Neuronal stem cell (in vitro differentiated cells): Measurements from ENCODE around the gene WDR12.
A peak's percentile ranks its signal among the peaks of the same experiment; 100 is the strongest.
"Not testable (repeated sequence)": the region's sequence is repeated elsewhere in the genome, so short reads cannot be mapped to it uniquely, and the experiment has no call there.

Source experiments
- DNase-seq: peaks from one replicate; pipeline ENCODE4 v3.0.0-alpha.2; 2013; ENCODE audit warnings: low spot score
- H2AFZ ChIP-seq: one replicate; pipeline ENCODE4 v1.6.1; 2013; ENCODE audit warnings: mild to moderate bottlenecking, low read length, inconsistent platforms
- H2AK5ac ChIP-seq: 2 replicates; pipeline ENCODE4 v1.6.1; 2013; ENCODE audit warnings: low read depth, mild to moderate bottlenecking, inconsistent platforms, low read length, moderate library complexity, mixed read lengths
- H2BK120ac ChIP-seq: 2 replicates; pipeline ENCODE4 v1.6.1; 2013; ENCODE audit warnings: low read depth, mild to moderate bottlenecking, inconsistent platforms, low read length, moderate library complexity, mixed read lengths
- H2BK12ac ChIP-seq: one replicate; pipeline ENCODE4 v1.6.1; 2013; ENCODE audit warnings: low read length, inconsistent platforms
- H2BK15ac ChIP-seq: 2 replicates; pipeline ENCODE4 v1.6.1; 2013; ENCODE audit warnings: mild to moderate bottlenecking, low read length, inconsistent platforms, mixed read lengths
- H2BK5ac ChIP-seq: one replicate; pipeline ENCODE4 v1.6.1; 2013; ENCODE audit warnings: inconsistent platforms, mild to moderate bottlenecking, low read length, moderate library complexity
- H3K14ac ChIP-seq: one replicate; pipeline ENCODE4 v1.6.1; 2013; ENCODE audit warnings: low read length, inconsistent platforms
- H3K18ac ChIP-seq: 2 replicates; pipeline ENCODE4 v1.6.1; 2013; ENCODE audit warnings: low read length, inconsistent platforms
- H3K23ac ChIP-seq: 2 replicates; pipeline ENCODE4 v1.6.1; 2013; ENCODE audit warnings: low read depth, mild to moderate bottlenecking, mixed read lengths, low read length, inconsistent platforms; ENCODE audit not compliant: poor library complexity
- H3K27ac ChIP-seq: replicated peaks from 3 replicates; pipeline ENCODE4 v1.5.1; 2013; ENCODE audit warnings: low read length, inconsistent platforms
- H3K27me3 ChIP-seq, 3 experiments: 2 replicates each; pipeline ENCODE4 v1.6.1; 2013; ENCODE audit warnings: low read length in 3 of 3, mild to moderate bottlenecking in 2 of 3, inconsistent platforms in 1 of 3, low read depth in 1 of 3, mixed read lengths in 1 of 3, moderate library complexity in 1 of 3; ENCODE audit not compliant: control insufficient read depth in 3 of 3, insufficient read depth in 3 of 3
- H3K36me3 ChIP-seq, 2 donors: replicated peaks in 1 of 2; 2 replicates each; pipeline ENCODE4 v1.6.1; 2013; ENCODE audit warnings: low read length in 2 of 2; ENCODE audit not compliant: control insufficient read depth in 2 of 2, insufficient read depth in 2 of 2
- H3K4ac ChIP-seq: 2 replicates; pipeline ENCODE4 v1.6.1; 2013; ENCODE audit warnings: inconsistent platforms, mild to moderate bottlenecking, low read length, moderate library complexity
- H3K4me1 ChIP-seq, 2 donors: 1 replicate in 1 of 2; 2 replicates in 1 of 2; pipeline ENCODE4 v1.6.1; 2013; ENCODE audit warnings: low read length in 2 of 2, low read depth in 1 of 2; ENCODE audit not compliant: control insufficient read depth in 2 of 2, insufficient read depth in 1 of 2
- H3K4me2 ChIP-seq: one replicate; pipeline ENCODE4 v1.6.1; 2013; ENCODE audit warnings: mild to moderate bottlenecking, low read length, inconsistent platforms; ENCODE audit not compliant: insufficient read depth, poor library complexity, severe bottlenecking
- H3K4me3 ChIP-seq, 2 donors: 2 replicates each; pipeline ENCODE4 v1.5.1; 2013; ENCODE audit warnings: low read length in 2 of 2, mild to moderate bottlenecking in 2 of 2, inconsistent platforms in 1 of 2, moderate library complexity in 1 of 2
- H3K79me1 ChIP-seq: one replicate; pipeline ENCODE4 v1.6.1; 2013; ENCODE audit warnings: low read depth, mild to moderate bottlenecking, inconsistent platforms, low read length, moderate library complexity
- H3K9ac ChIP-seq: one replicate; pipeline ENCODE4 v1.6.1; 2013; ENCODE audit warnings: mild to moderate bottlenecking, low read depth, low read length, inconsistent platforms; ENCODE audit not compliant: poor library complexity
- H3K9me3 ChIP-seq, 2 donors: replicated peaks in 1 of 2; 2 replicates each; pipeline versions ENCODE3 to v1.6.1; 2013; ENCODE audit warnings: low read length in 2 of 2, mild to moderate bottlenecking in 2 of 2, inconsistent platforms in 1 of 2, low read depth in 1 of 2, mixed read lengths in 1 of 2, moderate library complexity in 1 of 2; ENCODE audit not compliant: control insufficient read depth in 2 of 2, insufficient read depth in 1 of 2
- H4K8ac ChIP-seq: one replicate; pipeline ENCODE4 v1.6.1; 2013; ENCODE audit warnings: low read depth, mild to moderate bottlenecking, inconsistent platforms, low read length, moderate library complexity
- H4K91ac ChIP-seq: one replicate; pipeline ENCODE4 v1.6.1; 2013; ENCODE audit warnings: low read length, low read depth, mild to moderate bottlenecking, inconsistent platforms; ENCODE audit not compliant: poor library complexity
- WGBS, 2 donors: extraction: QIAGEN DNeasy Blood & Tissue Kit; methylation state at CpG; one replicate each; pipeline ENCODE4 v1.1.7; 2013; ENCODE audit warnings: missing lambda C conversion rate in 2 of 2, mixed read lengths in 1 of 2; ENCODE audit not compliant: insufficient read length in 2 of 2, insufficient replicate concordance in 1 of 2; ENCODE audit errors: extremely low coverage in 2 of 2; 5-methylcytosine and 5-hydroxymethylcytosine counted together

WDR12 gene

GRCh38 chr2:202932425-202933138 lies 21.1 kb upstream of the WDR12 start:
- H2BK5ac ChIP-seq, result no peak overlapping the region
- peak overlapping the region; percentile 23 for H4K8ac ChIP-seq
- no peak overlapping the region for H2BK12ac ChIP-seq
- no peaks in the 10 kb centered on the region for H3K79me1 ChIP-seq
- H3K27me3 ChIP-seq, result no peaks in the 10 kb centered on the region
- no peak overlapping the region for H3K4ac ChIP-seq
- H3K4me2 ChIP-seq, result no peak overlapping the region
- no peak overlapping the region for H3K14ac ChIP-seq
- H2BK15ac ChIP-seq, result no peak overlapping the region
- H3K4me1 ChIP-seq, result no peaks in the 10 kb centered on the region
- H2AK5ac ChIP-seq, result no peak overlapping the region
- H3K36me3 ChIP-seq, result peaks cover 2 to 18% of the 10 kb centered on the region in 2 donors
- H3K27ac ChIP-seq, result no peak overlapping the region
- DNase-seq, result no peak
- H4K91ac ChIP-seq, result no peak overlapping the region
- H2BK120ac ChIP-seq, result no peak overlapping the region
- WGBS, 2 donors, result no CpG with 5 or more reads among the region's 3 CpGs
- H3K4me3 ChIP-seq, result no peak overlapping the region
- H2AFZ ChIP-seq, result no peak overlapping the region
- no peaks in the 10 kb centered on the region for H3K9me3 ChIP-seq
- H3K23ac ChIP-seq, result no peak overlapping the region
- H3K9ac ChIP-seq, result peak overlapping the region; percentile 30
- H3K18ac ChIP-seq, result no peak overlapping the region

- Histone ChIP-seq H2BK5ac (no peak overlapping the region), H3K9ac (no peak overlapping the region), H3K14ac (no peak overlapping the region), H4K8ac (no peak overlapping the region), H2AFZ (no peak overlapping the region), H3K27me3 (no peaks in the 10 kb centered on the region), H4K91ac (no peak overlapping the region), H3K4me3 (no peak overlapping the region), H3K36me3 (peaks cover 2 to 18% of the 10 kb centered on the region in 2 donors), H2BK12ac (no peak overlapping the region), H3K27ac (no peak overlapping the region), H3K4me2 (no peak overlapping the region), H3K79me1 (no peaks in the 10 kb centered on the region), H2AK5ac (no peak overlapping the region), H3K18ac (no peak overlapping the region), H3K4ac (no peak overlapping the region), H2BK15ac (no peak overlapping the region), H3K23ac (no peak overlapping the region), H2BK120ac (no peak overlapping the region), H3K4me1 (no peaks in the 10 kb centered on the region), H3K9me3 (no peaks in the 10 kb centered on the region)
- WGBS, 2 donors, result no CpG with 5 or more reads among the region's 1 CpG
- no peak for DNase-seq
Observed at GRCh38 chr2:202918860-202919259, 7.4 kb upstream of the WDR12 start.

- H2BK15ac ChIP-seq, H4K91ac ChIP-seq, H3K27me3 ChIP-seq, H3K9me3 ChIP-seq, H4K8ac ChIP-seq, H2BK120ac ChIP-seq, DNase-seq, H3K79me1 ChIP-seq, H3K14ac ChIP-seq, H3K4me1 ChIP-seq, H2BK12ac ChIP-seq, H3K36me3 ChIP-seq, H2AK5ac ChIP-seq, H3K18ac ChIP-seq, H3K9ac ChIP-seq, H2BK5ac ChIP-seq, H3K4ac ChIP-seq, H3K23ac ChIP-seq: not testable (repeated sequence)
- WGBS, 2 donors, result no CpG with 5 or more reads among the region's 49 CpGs
- H3K27ac ChIP-seq, result peak overlapping the region; percentile 94
- peak overlapping the region; percentile 45 for H3K4me2 ChIP-seq
- H2AFZ ChIP-seq, result peak overlapping the region; percentile 91
- peak overlapping the region; percentile 91 to 92 for H3K4me3 ChIP-seq
Observed at GRCh38 chr2:202912342-202913201, 1.1 kb upstream of the WDR12 start.

GRCh38 chr2:202911203-202911511 lies 316 bp downstream of the WDR12 start:
- H4K91ac ChIP-seq, result no peak overlapping the region
- no peak overlapping the region for H2BK5ac ChIP-seq
- no peak overlapping the region for H3K14ac ChIP-seq
- H2BK120ac ChIP-seq, result no peak overlapping the region
- H3K9me3 ChIP-seq, result peaks cover 0 to 4% of the 10 kb centered on the region in 2 donors
- H3K4me3 ChIP-seq, result peak overlapping the region; percentile 91 to 92
- H3K18ac ChIP-seq, result no peak overlapping the region
- H3K4me1 ChIP-seq, result peaks cover 3% of the 10 kb centered on the region in 2 donors
- H3K4me2 ChIP-seq, result peak overlapping the region; percentile 58
- H2BK15ac ChIP-seq, result no peak overlapping the region
- peaks cover 2% of the 10 kb centered on the region for H3K79me1 ChIP-seq
- no peaks in the 10 kb centered on the region for H3K27me3 ChIP-seq
- H2AFZ ChIP-seq, result peak overlapping the region; percentile 91
- no peak overlapping the region for H3K4ac ChIP-seq
- no peak overlapping the region for H4K8ac ChIP-seq
- H2AK5ac ChIP-seq, result no peak overlapping the region
- H2BK12ac ChIP-seq, result no peak overlapping the region
- no peak overlapping the region for H3K27ac ChIP-seq
- peaks cover 0 to 19% of the 10 kb centered on the region in 2 donors for H3K36me3 ChIP-seq
- peak overlapping the region; percentile 78 for H3K9ac ChIP-seq
- no CpG with 5 or more reads among the region's 8 CpGs for WGBS, 2 donors
- no peak overlapping the region for H3K23ac ChIP-seq
- DNase-seq, result no peak
